Body of pancreas (tissue), 4 donors: ENCODE measurements around the gene DNAH8. TPM values are rescaled to one million over a fixed set of nuclear protein-coding genes. Genes with fewer than 3 reads are reported as not detected.

ENCODE experiments used
- ATAC-seq: fragments of 150-250 bp; one replicate; pipeline ENCODE4 v1.9.1; 2016
- DNase-seq, 4 donors: peaks; one replicate each; pipeline ENCODE4 v3.0.0-alpha.2; 2019
- H3K27ac ChIP-seq, 4 donors: fragments of 200-600 bp; sonication (generic); 1 replicate in 3 of 4; 2 replicates in 1 of 4; pipeline versions ENCODE4 v1.5.1 to v1.6.1; 2016 to 2019; ENCODE audit warnings: mild to moderate bottlenecking in 1 of 4, mixed read lengths in 1 of 4, moderate library complexity in 1 of 4
- H3K27me3 ChIP-seq, 2 donors: fragments of 200-600 bp; sonication (generic); one replicate each; pipeline ENCODE4 v1.6.0; 2016; ENCODE audit warnings: mild to moderate bottlenecking in 1 of 2
- H3K36me3 ChIP-seq, 2 donors: fragments of 200-600 bp; sonication (generic); replicated peaks in 1 of 2; 2 replicates each; pipeline ENCODE4 v1.5.1; 2016; ENCODE audit warnings: low read depth in 2 of 2; ENCODE audit not compliant: insufficient read depth in 1 of 2
- H3K4me1 ChIP-seq: fragments of 200-600 bp; sonication (generic); one replicate; pipeline ENCODE4 v1.6.0; 2016
- H3K4me3 ChIP-seq, 2 donors: fragments of 200-600 bp; sonication (generic); 1 replicate in 1 of 2; 2 replicates in 1 of 2; pipeline ENCODE4 v1.5.1; 2016 to 2019
- H3K9me3 ChIP-seq, 3 donors: fragments of 200-600 bp; sonication (generic); 1 replicate in 2 of 3; 2 replicates in 1 of 3; pipeline ENCODE4 v1.5.1; 2016
- CTCF ChIP-seq, 7 experiments: fragments of 450-650 bp in 4 of 7; fragments of 200-600 bp in 3 of 7; sonication (generic) in 3 of 7; IDR thresholded peaks; one replicate each; pipeline ENCODE4 v1.5.1; 2016 to 2019; ENCODE audit warnings: antibody characterized with exemption in 7 of 7
- POLR2A ChIP-seq, 3 donors: fragments of 450-650 bp; IDR thresholded peaks; one replicate each; pipeline ENCODE4 v1.6.1; 2016; ENCODE audit warnings: antibody characterized with exemption in 3 of 3, mild to moderate bottlenecking in 2 of 3
- WGBS, 2 donors: methylation state at CpG; one replicate each; pipeline ENCODE4 v1.1.5; 2017; 5-methylcytosine and 5-hydroxymethylcytosine counted together
- intact Hi-C: fragments of 100-400 bp; cut with DNase I; formaldehyde crosslinking; loops from one replicate; pipeline ENCODE4 v1.15.1; 2023
- total RNA-seq, 2 donors: library from RNA; depleted of rRNA; stranded (reverse); fragments of >200 nt; gene quantifications; one replicate each; pipeline ENCODE4 v1.1.0, GENCODE V29; 2016

Gene DNAH8
- total RNA-seq, 2 donors from 2014 or later = not detected

DNA sequence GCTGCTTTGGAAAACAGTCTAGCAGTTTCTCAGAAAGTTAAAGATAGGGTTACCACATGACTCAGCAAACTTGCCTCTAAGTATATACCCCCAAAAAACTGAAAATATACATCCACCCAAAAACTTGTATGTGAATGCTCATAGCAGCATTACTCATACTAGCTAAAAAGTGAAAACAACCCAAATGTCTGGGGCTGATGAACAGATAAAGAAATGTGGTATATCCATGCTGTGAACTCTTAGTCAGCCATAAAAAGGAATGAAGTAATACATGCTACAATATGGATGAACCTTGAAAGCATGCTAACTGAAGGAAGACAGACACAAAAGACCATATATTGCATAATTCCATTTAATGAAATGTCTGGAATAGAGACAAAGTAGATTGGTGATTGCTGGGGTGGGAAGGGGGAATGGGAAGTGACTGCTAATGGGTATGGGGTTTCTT, 253.6 kb downstream of the DNAH8 start:
- ATAC-seq = no peak
- intact Hi-C loops = no loop called here
- Histone ChIP-seq H3K4me1 (no peaks in the 10 kb centered on the region), H3K4me3 (no peak overlapping the region), H3K9me3 (no peaks in the 10 kb centered on the region), H3K36me3 (no peaks in the 10 kb centered on the region), H3K27ac (no peak overlapping the region), H3K27me3 (no peaks in the 10 kb centered on the region)
- TF ChIP-seq POLR2A (IDR thresholded peaks at IDR 0.05) (no peak), CTCF (IDR thresholded peaks at IDR 0.05) (no peak)
- no peak for DNase-seq

DNA sequence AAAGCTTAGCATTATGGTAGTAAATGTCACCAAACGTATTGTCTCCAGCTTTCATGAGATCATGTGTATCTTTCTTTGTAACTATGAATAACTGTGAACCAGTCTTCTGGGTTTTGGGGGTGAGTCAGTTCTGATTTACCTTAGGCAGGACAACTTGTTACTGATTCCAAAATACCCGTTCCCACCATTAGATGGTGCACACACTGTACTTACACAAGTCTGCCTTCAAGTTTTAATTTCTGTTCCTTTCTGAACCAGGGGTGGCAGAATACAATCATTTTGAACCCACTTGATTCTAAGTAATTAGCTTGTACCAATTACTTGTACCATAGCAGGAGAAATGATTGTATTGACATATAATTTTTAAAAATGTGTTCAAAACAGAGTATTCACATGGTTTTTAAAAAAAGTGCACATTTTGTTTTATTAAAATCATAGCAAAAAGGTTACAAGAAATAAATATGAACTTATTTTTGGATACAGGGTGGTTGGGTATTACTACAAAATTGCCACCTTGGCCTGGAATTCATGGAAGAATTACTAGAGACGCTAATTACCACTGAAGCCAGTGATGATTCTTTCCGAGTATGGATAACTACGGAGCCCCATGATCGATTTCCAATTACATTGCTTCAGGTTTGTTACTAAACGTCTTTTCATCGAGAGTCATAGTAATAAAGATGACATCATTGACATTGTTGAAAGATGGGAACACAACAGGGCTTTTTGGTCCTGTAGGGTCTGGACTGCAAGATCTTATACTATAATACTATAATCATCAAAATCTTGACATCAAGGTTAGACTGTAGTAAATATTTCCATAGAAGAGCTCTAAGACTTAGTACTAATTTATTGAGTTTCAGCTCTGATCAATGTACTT, 258.3 kb downstream of the DNAH8 start:
- DNase-seq (peak; percentile 28 to 69 (median 44)), ATAC-seq (peak; percentile 80)
- WGBS, 2 donors = 61% methylated on average over 8 of the region's 8 CpGs
- no peaks in the 10 kb centered on the region for H3K9me3 ChIP-seq
- H3K27me3 ChIP-seq = no peaks in the 10 kb centered on the region
- peaks cover 19% of the 10 kb centered on the region for H3K4me1 ChIP-seq
- H3K36me3 ChIP-seq = no peaks in the 10 kb centered on the region
- intact Hi-C loops = no loop called here
- H3K4me3 ChIP-seq = no peak overlapping the region
- no peak for TF ChIP-seq POLR2A (IDR thresholded peaks at IDR 0.05)
- TF ChIP-seq CTCF (IDR thresholded peaks at IDR 0.05) = peak; percentile 24 to 94 (median 86)
- H3K27ac ChIP-seq = no peak overlapping the region

GRCh38 chr6:38974389-38975151, 259.5 kb downstream of the DNAH8 start:
- H3K4me1 ChIP-seq = peaks cover 19% of the 10 kb centered on the region
- TF ChIP-seq POLR2A (IDR thresholded peaks at IDR 0.05) = no peak
- TF ChIP-seq CTCF (IDR thresholded peaks at IDR 0.05) = no peak

GRCh38 chr6:38975621-38976049, 260.5 kb downstream of the DNAH8 start:
- WGBS, 2 donors = 16 to 26% methylated on average over 2 of the region's 2 CpGs
- peak; percentile 60 for ATAC-seq

More at GRCh38 chr6:38974389-38975151, 259.5 kb downstream of the DNAH8 start:
- Histone ChIP-seq H3K4me3 (no peak overlapping the region), H3K36me3 (no peaks in the 10 kb centered on the region), H3K27ac (no peak overlapping the region), H3K27me3 (no peaks in the 10 kb centered on the region), H3K9me3 (no peaks in the 10 kb centered on the region)
- intact Hi-C loops = no loop called here
- WGBS, 2 donors = 69 to 70% methylated on average over 7 of the region's 7 CpGs
- ATAC-seq = peak; percentile 45
- no peak for DNase-seq

More at GRCh38 chr6:38975621-38976049, 260.5 kb downstream of the DNAH8 start:
- Histone ChIP-seq H3K27me3 (no peaks in the 10 kb centered on the region), H3K36me3 (no peaks in the 10 kb centered on the region), H3K4me1 (peaks cover 19% of the 10 kb centered on the region), H3K27ac (no peak overlapping the region), H3K4me3 (no peak overlapping the region), H3K9me3 (no peaks in the 10 kb centered on the region)
- peak in 1 of 4 donors; percentile 20 for DNase-seq
- no peak for TF ChIP-seq CTCF (IDR thresholded peaks at IDR 0.05)
- TF ChIP-seq POLR2A (IDR thresholded peaks at IDR 0.05) = no peak
- intact Hi-C loops = no loop called here
